K562 (cell line): ENCODE results near the gene TIMM50. TPM values are rescaled to one million over a fixed set of nuclear protein-coding genes. Genes with fewer than 3 reads are reported as not detected.

ENCODE experiments used
- AFF1 ChIP-seq, 2 experiments: fragments of 450-650 bp; IDR thresholded peaks; 2 replicates each; pipeline ENCODE4 v1.6.1; 2018; ENCODE audit warnings: mild to moderate bottlenecking in 2 of 2, low read depth in 1 of 2; ENCODE audit not compliant: partially characterized antibody in 2 of 2
- REST ChIP-seq, 2 experiments: fragments of 450-650 bp; formaldehyde crosslinking in 1 of 2; IDR thresholded peaks; 2 replicates each; pipeline versions ENCODE4 v1.4.0 to v1.6.1; 2014 to 2020; ENCODE audit warnings: mild to moderate bottlenecking in 2 of 2, borderline replicate concordance in 1 of 2, low read depth in 1 of 2
- USF2 ChIP-seq: sonication (generic); formaldehyde crosslinking; IDR thresholded peaks from 2 replicates; pipeline ENCODE4 v1.5.0; 2020; ENCODE audit warnings: missing genetic modification reagents
- ZBED1 ChIP-seq: IDR thresholded peaks from 2 replicates; pipeline ENCODE4 v1.6.1; 2014
- polyA plus RNA-seq, 8 experiments: library from polyadenylated mRNA; depleted of rRNA in 4 of 8; stranded (reverse) in 5 of 8; unstranded in 3 of 8; fragments of >200 nt; fragmentation: Nextera tagmentation in 2 of 8; fragmentation: Illumina TruSeq in 1 of 8; extraction: Ambion mirVana in 2 of 8; extraction: Trizol in 1 of 8; gene quantifications; 2 replicates each; pipeline versions ENCODE4 v1.2.1 to v1.2.3, GENCODE V29; 2011 to 2014; ENCODE audit warnings: inconsistent platforms in 1 of 8, missing spikeins in 1 of 8
- total RNA-seq, 7 experiments: library from RNA; depleted of rRNA in 6 of 7; stranded (reverse); fragments of >200 nt in 6 of 7; fragmentation: Illumina TruSeq in 2 of 7; extraction: Trizol in 2 of 7; gene quantifications; 2 replicates each; pipeline versions ENCODE4 v1.2.1 to v1.2.3, GENCODE V29; 2011 to 2021; ENCODE audit warnings: low replicate concordance in 1 of 7

Gene TIMM50
- total and polyA plus RNA-seq, 9 of the 15 experiments (the other 6 are each of a cell fraction or from before 2014, with no cell fraction given), result 28.3 to 221 (median 170) TPM

GRCh38 chr19:39494661-39495060 is 14.0 kb downstream of the TIMM50 start (continued):
- no peak for TF ChIP-seq REST (IDR thresholded peaks at IDR 0.05; ENCODE audit: borderline replicate concordance)
- no peak for TF ChIP-seq REST (CRISPR knock-in tag; IDR thresholded peaks at IDR 0.05; ENCODE audit: low read depth)
- no peak for TF ChIP-seq USF2
- TF ChIP-seq AFF1 (IDR thresholded peaks at IDR 0.05; ENCODE audit: low read depth in 1 of 2, partially characterized antibody in 2 of 2), result no peak
- TF ChIP-seq ZBED1, result no peak
